Type B pancreatic cell (in vitro differentiated cells): ENCODE data around the gene CCDC80. TPM values are rescaled to one million over a fixed set of nuclear protein-coding genes. Genes with fewer than 3 reads are reported as not detected.

Experiments
- DNase-seq: peaks from one replicate; pipeline ENCODE4 v3.0.0; 2021; ENCODE audit warnings: mixed read lengths; ENCODE audit not compliant: unreplicated experiment; ENCODE audit errors: extremely low spot score
- H3K27ac Mint-ChIP-seq: 2 replicates; pipeline ENCODE4 v1.8.0; 2021; ENCODE audit warnings: mild to moderate bottlenecking, mixed read lengths
- H3K27me3 Mint-ChIP-seq: 2 replicates; pipeline ENCODE4 v1.8.0; 2021; ENCODE audit warnings: mixed read lengths
- H3K36me3 Mint-ChIP-seq: 2 replicates; pipeline ENCODE4 v1.8.0; 2021; ENCODE audit warnings: mixed read lengths
- H3K4me1 Mint-ChIP-seq: one replicate; pipeline ENCODE4 v1.8.0; 2021; ENCODE audit warnings: mixed read lengths; ENCODE audit not compliant: unreplicated experiment
- H3K4me3 Mint-ChIP-seq: 2 replicates; pipeline ENCODE4 v1.8.0; 2021; ENCODE audit warnings: mild to moderate bottlenecking, mixed read lengths
- H3K9me3 Mint-ChIP-seq: 2 replicates; pipeline ENCODE4 v1.8.0; 2021; ENCODE audit warnings: mixed read lengths
- total RNA-seq: library from RNA; stranded (reverse); gene quantifications from 2 replicates; pipeline ENCODE4 v1.2.1, GENCODE V29; 2021; ENCODE audit warnings: low replicate concordance
- TF ChIP-seq, protein P1 (sequence below): fragments of 200-600 bp; sonication (generic); conservative IDR thresholded peaks from 2 replicates; pipeline ENCODE4 v1.5.0; 2021; ENCODE audit warnings: antibody characterized with exemption, mild to moderate bottlenecking

The CCDC80 gene
- total RNA-seq, 1 donor from 2014 or later: 174 TPM

DNA sequence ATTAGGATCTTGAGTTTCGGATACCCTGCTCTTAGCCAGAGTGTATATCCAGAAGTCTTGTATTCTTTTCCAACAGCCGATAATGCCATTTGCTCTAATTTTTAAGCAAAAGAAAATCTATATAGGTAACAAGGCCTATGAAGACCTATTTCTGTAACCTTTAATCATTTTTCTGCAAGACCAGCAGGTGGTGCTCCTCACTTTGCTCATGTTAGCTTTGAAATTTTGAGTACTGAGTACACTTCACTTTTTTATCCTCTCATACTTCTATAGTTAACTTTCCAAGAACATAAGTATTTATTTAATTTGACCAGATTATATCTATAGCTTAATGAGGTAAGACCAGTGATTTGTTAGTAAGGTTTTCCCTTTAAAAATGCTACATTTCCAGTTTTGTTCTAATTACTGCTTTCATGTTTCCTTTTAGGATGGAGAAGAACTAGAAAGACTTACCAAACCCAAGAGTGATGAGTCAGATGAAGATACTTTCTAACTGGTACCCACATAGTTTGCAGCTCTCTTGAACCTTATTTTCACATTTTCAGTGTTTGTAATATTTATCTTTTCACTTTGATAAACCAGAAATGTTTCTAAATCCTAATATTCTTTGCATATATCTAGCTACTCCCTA, 58.6 kb downstream of the CCDC80 start:
- Mint-ChIP-seq H3K27ac (no peak overlapping the region), H3K4me3 (no peak overlapping the region), H3K4me1 (peaks cover 4% of the 10 kb centered on the region), H3K27me3 (no peaks in the 10 kb centered on the region), H3K9me3 (no peaks in the 10 kb centered on the region), H3K36me3 (peaks cover 5% of the 10 kb centered on the region)
- no peak for DNase-seq
- TF ChIP-seq, protein P1, sequence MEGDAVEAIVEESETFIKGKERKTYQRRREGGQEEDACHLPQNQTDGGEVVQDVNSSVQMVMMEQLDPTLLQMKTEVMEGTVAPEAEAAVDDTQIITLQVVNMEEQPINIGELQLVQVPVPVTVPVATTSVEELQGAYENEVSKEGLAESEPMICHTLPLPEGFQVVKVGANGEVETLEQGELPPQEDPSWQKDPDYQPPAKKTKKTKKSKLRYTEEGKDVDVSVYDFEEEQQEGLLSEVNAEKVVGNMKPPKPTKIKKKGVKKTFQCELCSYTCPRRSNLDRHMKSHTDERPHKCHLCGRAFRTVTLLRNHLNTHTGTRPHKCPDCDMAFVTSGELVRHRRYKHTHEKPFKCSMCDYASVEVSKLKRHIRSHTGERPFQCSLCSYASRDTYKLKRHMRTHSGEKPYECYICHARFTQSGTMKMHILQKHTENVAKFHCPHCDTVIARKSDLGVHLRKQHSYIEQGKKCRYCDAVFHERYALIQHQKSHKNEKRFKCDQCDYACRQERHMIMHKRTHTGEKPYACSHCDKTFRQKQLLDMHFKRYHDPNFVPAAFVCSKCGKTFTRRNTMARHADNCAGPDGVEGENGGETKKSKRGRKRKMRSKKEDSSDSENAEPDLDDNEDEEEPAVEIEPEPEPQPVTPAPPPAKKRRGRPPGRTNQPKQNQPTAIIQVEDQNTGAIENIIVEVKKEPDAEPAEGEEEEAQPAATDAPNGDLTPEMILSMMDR: peak; percentile 81

DNA sequence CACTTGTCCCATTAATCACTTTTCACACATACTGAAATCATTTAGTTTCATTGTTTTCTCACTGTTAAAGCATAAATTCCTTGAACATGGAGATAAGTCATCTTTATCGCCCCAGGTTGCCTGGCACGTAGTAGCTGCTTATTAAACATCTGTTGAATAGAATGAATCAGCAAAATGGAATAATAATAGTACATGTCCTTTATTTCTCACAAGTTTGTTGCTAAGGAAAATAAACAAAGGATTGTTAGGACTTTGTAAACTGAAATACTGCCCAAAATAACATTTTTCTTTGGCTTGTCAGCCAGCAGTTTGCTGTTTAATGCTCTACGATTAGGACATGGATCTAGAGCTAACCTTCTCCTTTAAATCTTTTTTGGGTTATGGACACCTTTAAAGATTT, 61.2 kb downstream of the CCDC80 start:
- Mint-ChIP-seq H3K4me3 (no peak overlapping the region), H3K36me3 (peaks cover 10% of the 10 kb centered on the region), H3K27me3 (no peaks in the 10 kb centered on the region), H3K9me3 (no peaks in the 10 kb centered on the region), H3K4me1 (peaks cover 4% of the 10 kb centered on the region), H3K27ac (no peak overlapping the region)
- TF ChIP-seq, protein P1: no peak
- no peak for DNase-seq

DNA sequence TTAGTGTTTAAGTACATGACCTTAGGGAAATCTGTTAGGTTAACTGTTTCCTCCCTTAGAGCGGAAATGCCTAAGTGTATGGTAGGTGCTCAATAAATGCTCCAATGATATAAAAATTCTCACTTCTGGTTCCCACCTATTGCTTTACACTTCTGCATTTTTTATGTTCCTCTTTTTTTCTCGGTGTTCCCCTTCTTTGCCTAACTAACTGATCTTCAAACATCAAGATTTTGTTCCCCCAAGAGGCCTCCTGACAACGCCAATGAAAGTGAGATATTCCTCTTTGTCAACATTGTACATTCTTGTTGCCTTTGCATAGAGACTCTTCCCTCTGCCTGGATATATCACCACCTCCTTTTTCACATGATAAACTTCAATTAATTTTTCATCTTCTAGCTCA, 61.7 kb downstream of the CCDC80 start:
- H3K4me1 Mint-ChIP-seq: peaks cover 4% of the 10 kb centered on the region
- H3K9me3 Mint-ChIP-seq: no peaks in the 10 kb centered on the region
- H3K27me3 Mint-ChIP-seq: no peaks in the 10 kb centered on the region
- no peak overlapping the region for H3K4me3 Mint-ChIP-seq
- no peak for DNase-seq
- H3K27ac Mint-ChIP-seq: no peak overlapping the region
- TF ChIP-seq, protein P1: no peak
- H3K36me3 Mint-ChIP-seq: peaks cover 10% of the 10 kb centered on the region

- H3K36me3 Mint-ChIP-seq: peaks cover 16% of the 10 kb centered on the region
- TF ChIP-seq, protein P1: no peak
- no peak for DNase-seq
- peaks cover 3% of the 10 kb centered on the region for H3K4me1 Mint-ChIP-seq
- no peaks in the 10 kb centered on the region for H3K27me3 Mint-ChIP-seq
- H3K27ac Mint-ChIP-seq: no peak overlapping the region
- no peak overlapping the region for H3K4me3 Mint-ChIP-seq
- H3K9me3 Mint-ChIP-seq: no peaks in the 10 kb centered on the region
These were observed 68.2 kb downstream of the CCDC80 start for GRCh38 chr3:112572701-112573100.

DNA sequence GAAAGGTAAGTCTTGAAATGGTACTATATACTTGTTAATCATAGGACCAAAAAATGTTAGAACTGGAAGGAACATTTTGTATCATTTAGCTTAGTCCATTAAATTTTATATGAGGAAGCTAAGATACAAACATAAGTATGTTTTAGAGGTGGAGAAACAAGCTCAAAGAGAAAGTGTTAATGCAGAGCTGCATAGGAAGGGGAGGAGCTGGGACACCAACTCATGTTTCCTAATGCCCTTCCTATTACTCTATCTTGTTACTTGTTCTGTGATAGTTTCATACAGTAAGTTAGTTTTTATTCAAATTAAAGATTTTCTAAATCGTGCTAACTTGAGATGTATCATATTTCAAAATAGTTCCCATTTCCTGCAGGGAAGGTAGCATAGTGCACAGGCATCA, 71.7 kb downstream of the CCDC80 start:
- TF ChIP-seq, protein P1: no peak
- Mint-ChIP-seq H3K9me3 (no peaks in the 10 kb centered on the region), H3K27me3 (no peaks in the 10 kb centered on the region), H3K27ac (no peak overlapping the region), H3K4me3 (no peak overlapping the region), H3K36me3 (peaks cover 22% of the 10 kb centered on the region), H3K4me1 (peaks cover 3% of the 10 kb centered on the region)
- DNase-seq: no peak
